HEK293 (cell line): Measurements from ENCODE around the gene AREG.

ENCODE experiments used
- ELK4 ChIP-seq: IDR thresholded peaks from 2 replicates; pipeline ENCODE4 v1.6.1; 2011; ENCODE audit warnings: mild to moderate bottlenecking, low read depth, low read length, borderline replicate concordance
- KLF1 ChIP-seq: fragments of 450-650 bp; formaldehyde crosslinking; IDR thresholded peaks from 2 replicates; pipeline ENCODE4 v1.5.1; 2016; ENCODE audit warnings: missing biosample characterization, missing genetic modification characterization
- PRDM6 ChIP-seq: fragments of 450-650 bp; formaldehyde crosslinking; IDR thresholded peaks from 2 replicates; pipeline ENCODE4 v1.5.1; 2017; ENCODE audit warnings: missing biosample characterization, missing genetic modification characterization
- ZBTB11 ChIP-seq: fragments of 450-650 bp; formaldehyde crosslinking; conservative IDR thresholded peaks from 2 replicates; pipeline ENCODE4 v1.5.1; 2016; ENCODE audit warnings: low read depth, missing biosample characterization, missing genetic modification characterization
- ZBTB17 ChIP-seq: fragments of 450-650 bp; formaldehyde crosslinking; IDR thresholded peaks from 2 replicates; pipeline ENCODE4 v1.5.1; 2016; ENCODE audit warnings: missing biosample characterization, missing genetic modification characterization
- ZBTB7A ChIP-seq: fragments of 450-650 bp; formaldehyde crosslinking; IDR thresholded peaks from 2 replicates; pipeline ENCODE4 v1.5.1; 2016; ENCODE audit warnings: low read depth, missing biosample characterization, missing genetic modification characterization
- ZFP3 ChIP-seq: fragments of 450-650 bp; formaldehyde crosslinking; IDR thresholded peaks from 2 replicates; pipeline ENCODE4 v1.5.1; 2016; ENCODE audit warnings: low read depth, missing biosample characterization, missing genetic modification characterization
- ZIC2 ChIP-seq: fragments of 450-650 bp; formaldehyde crosslinking; IDR thresholded peaks from 2 replicates; pipeline ENCODE4 v1.5.1; 2016; ENCODE audit warnings: missing biosample characterization, missing genetic modification characterization
- ZNF133 ChIP-seq: fragments of 450-650 bp; formaldehyde crosslinking; IDR thresholded peaks from 2 replicates; pipeline ENCODE4 v1.5.1; 2016; ENCODE audit warnings: missing biosample characterization, missing genetic modification characterization
- ZNF2 ChIP-seq: fragments of 450-650 bp; formaldehyde crosslinking; IDR thresholded peaks from 2 replicates; pipeline ENCODE4 v1.5.1; 2016; ENCODE audit warnings: missing biosample characterization, missing genetic modification characterization
- ZNF214 ChIP-seq: fragments of 450-650 bp; formaldehyde crosslinking; IDR thresholded peaks from 2 replicates; pipeline ENCODE4 v1.5.1; 2017; ENCODE audit warnings: missing biosample characterization, mild to moderate bottlenecking, missing genetic modification characterization, borderline replicate concordance
- ZNF23 ChIP-seq: fragments of 450-650 bp; formaldehyde crosslinking; IDR thresholded peaks from 2 replicates; pipeline ENCODE4 v1.5.1; 2016; ENCODE audit warnings: missing biosample characterization, missing genetic modification characterization, borderline replicate concordance
- ZNF324 ChIP-seq: fragments of 450-650 bp; formaldehyde crosslinking; IDR thresholded peaks from 2 replicates; pipeline ENCODE4 v1.5.1; 2016; ENCODE audit warnings: missing biosample characterization, missing genetic modification characterization
- ZNF335 ChIP-seq: fragments of 450-650 bp; formaldehyde crosslinking; conservative IDR thresholded peaks from 2 replicates; pipeline ENCODE4 v1.5.1; 2016; ENCODE audit warnings: missing biosample characterization, missing genetic modification characterization
- ZNF341 ChIP-seq: fragments of 450-650 bp; formaldehyde crosslinking; IDR thresholded peaks from 2 replicates; pipeline ENCODE4; 2016; ENCODE audit warnings: low read depth, missing biosample characterization, missing genetic modification characterization
- ZNF416 ChIP-seq: fragments of 450-650 bp; formaldehyde crosslinking; IDR thresholded peaks from 2 replicates; pipeline ENCODE4 v1.5.1; 2016; ENCODE audit warnings: missing biosample characterization, missing genetic modification characterization
- ZNF510 ChIP-seq: fragments of 450-650 bp; formaldehyde crosslinking; IDR thresholded peaks from 2 replicates; pipeline ENCODE4 v1.5.1; 2018; ENCODE audit warnings: mild to moderate bottlenecking, missing genetic modification characterization, missing biosample characterization; ENCODE audit not compliant: insufficient replicate concordance
- ZNF521 ChIP-seq: fragments of 450-650 bp; formaldehyde crosslinking; IDR thresholded peaks from 2 replicates; pipeline ENCODE4 v1.5.1; 2017; ENCODE audit warnings: missing biosample characterization, mild to moderate bottlenecking, missing genetic modification characterization
- ZNF558 ChIP-seq: fragments of 450-650 bp; formaldehyde crosslinking; IDR thresholded peaks from 2 replicates; pipeline ENCODE4 v1.5.1; 2016; ENCODE audit warnings: missing biosample characterization, missing genetic modification characterization
- ZNF560 ChIP-seq: fragments of 450-650 bp; formaldehyde crosslinking; IDR thresholded peaks from 2 replicates; pipeline ENCODE4 v1.5.1; 2017; ENCODE audit warnings: missing biosample characterization, missing genetic modification characterization, borderline replicate concordance
- ZNF707 ChIP-seq: fragments of 450-650 bp; formaldehyde crosslinking; IDR thresholded peaks from 2 replicates; pipeline ENCODE4 v1.5.1; 2016; ENCODE audit warnings: missing biosample characterization, missing genetic modification characterization
- ZNF785 ChIP-seq: fragments of 450-650 bp; formaldehyde crosslinking; IDR thresholded peaks from 2 replicates; pipeline ENCODE4 v1.5.1; 2016; ENCODE audit warnings: missing biosample characterization, missing genetic modification characterization
- ZNF830 ChIP-seq: fragments of 450-650 bp; IDR thresholded peaks from 2 replicates; pipeline ENCODE4 v1.5.0; 2018; ENCODE audit warnings: missing biosample characterization, missing genetic modification characterization, low read depth, mild to moderate bottlenecking, moderate library complexity
- ZSCAN5A ChIP-seq: fragments of 450-650 bp; formaldehyde crosslinking; IDR thresholded peaks from 2 replicates; pipeline ENCODE4 v1.5.1; 2016; ENCODE audit warnings: missing biosample characterization, missing genetic modification characterization
- TF ChIP-seq, protein P1 (sequence below): fragments of 450-650 bp; formaldehyde crosslinking; IDR thresholded peaks from 2 replicates; pipeline ENCODE4 v1.5.1; 2016; ENCODE audit warnings: missing biosample characterization, missing genetic modification characterization
- TF ChIP-seq, protein P2 (sequence below): fragments of 450-650 bp; formaldehyde crosslinking; IDR thresholded peaks from 2 replicates; pipeline ENCODE4 v1.5.1; 2016; ENCODE audit warnings: missing biosample characterization, missing genetic modification characterization
- TF ChIP-seq, protein P3 (sequence below): fragments of 450-650 bp; formaldehyde crosslinking; IDR thresholded peaks from 2 replicates; pipeline ENCODE4; 2016; ENCODE audit warnings: missing biosample characterization, missing genetic modification characterization

Gene AREG

DNA sequence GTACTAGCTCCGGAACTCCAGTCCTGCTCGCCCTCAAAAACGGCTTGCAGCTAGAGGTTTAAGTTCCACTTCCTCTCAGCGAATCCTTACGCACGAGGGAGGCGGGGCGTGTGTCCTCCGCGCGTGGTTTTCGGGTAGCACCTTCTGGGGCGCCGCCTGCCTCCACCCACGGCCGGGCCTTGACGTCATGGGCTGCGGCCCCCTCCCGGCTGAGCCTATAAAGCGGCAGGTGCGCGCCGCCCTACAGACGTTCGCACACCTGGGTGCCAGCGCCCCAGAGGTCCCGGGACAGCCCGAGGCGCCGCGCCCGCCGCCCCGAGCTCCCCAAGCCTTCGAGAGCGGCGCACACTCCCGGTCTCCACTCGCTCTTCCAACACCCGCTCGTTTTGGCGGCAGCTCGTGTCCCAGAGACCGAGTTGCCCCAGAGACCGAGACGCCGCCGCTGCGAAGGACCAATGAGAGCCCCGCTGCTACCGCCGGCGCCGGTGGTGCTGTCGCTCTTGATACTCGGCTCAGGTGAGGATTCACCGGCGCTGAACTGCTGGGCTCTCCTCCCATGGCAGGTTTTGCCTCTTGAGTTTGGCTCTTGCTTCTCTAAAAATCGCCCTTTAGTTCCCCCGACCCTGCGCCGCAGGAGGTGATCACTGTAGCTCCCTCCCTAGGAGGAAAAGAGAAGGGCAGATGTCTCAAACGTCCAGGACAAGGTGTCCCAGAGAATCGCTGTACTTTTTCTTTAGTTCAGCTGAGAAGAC lies at the start of gene AREG (continued):
- TF ChIP-seq ZNF324 (tag by site-specific recombination) (no peak), ZBTB17 (0 out of 2 replicates have a peak, but pooled peaks have one; percentile 36), ZSCAN5A (tag by site-specific recombination) (no peak), ZNF830 (tag by site-specific recombination) (no peak), ELK4 (no peak), ZNF214 (tag by site-specific recombination) (no peak), ZFP3 (tag by site-specific recombination) (no peak), ZIC2 (peak; percentile 80), ZNF521 (tag by site-specific recombination) (no peak), ZNF510 (tag by site-specific recombination) (no peak), KLF1 (tag by site-specific recombination) (peak; percentile 58), ZBTB11 (tag by site-specific recombination) (0 out of 2 replicates have a peak, but pooled peaks have one; percentile 14), ZNF707 (no peak), ZNF785 (tag by site-specific recombination) (no peak), ZNF416 (tag by site-specific recombination) (no peak), ZNF23 (no peak), ZNF335 (peak; percentile 88), ZNF341 (tag by site-specific recombination) (peak; percentile 90), PRDM6 (tag by site-specific recombination) (no peak), ZBTB7A (no peak), ZNF560 (tag by site-specific recombination) (0 out of 2 replicates have a peak, but pooled peaks have one; percentile 22), ZNF558 (tag by site-specific recombination) (no peak), ZNF2 (tag by site-specific recombination) (no peak), ZNF133 (no peak)
- TF ChIP-seq, protein P1, sequence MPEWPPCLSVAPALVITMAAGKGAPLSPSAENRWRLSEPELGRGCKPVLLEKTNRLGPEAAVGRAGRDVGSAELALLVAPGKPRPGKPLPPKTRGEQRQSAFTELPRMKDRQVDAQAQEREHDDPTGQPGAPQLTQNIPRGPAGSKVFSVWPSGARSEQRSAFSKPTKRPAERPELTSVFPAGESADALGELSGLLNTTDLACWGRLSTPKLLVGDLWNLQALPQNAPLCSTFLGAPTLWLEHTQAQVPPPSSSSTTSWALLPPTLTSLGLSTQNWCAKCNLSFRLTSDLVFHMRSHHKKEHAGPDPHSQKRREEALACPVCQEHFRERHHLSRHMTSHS: no peak
- TF ChIP-seq, protein P2, sequence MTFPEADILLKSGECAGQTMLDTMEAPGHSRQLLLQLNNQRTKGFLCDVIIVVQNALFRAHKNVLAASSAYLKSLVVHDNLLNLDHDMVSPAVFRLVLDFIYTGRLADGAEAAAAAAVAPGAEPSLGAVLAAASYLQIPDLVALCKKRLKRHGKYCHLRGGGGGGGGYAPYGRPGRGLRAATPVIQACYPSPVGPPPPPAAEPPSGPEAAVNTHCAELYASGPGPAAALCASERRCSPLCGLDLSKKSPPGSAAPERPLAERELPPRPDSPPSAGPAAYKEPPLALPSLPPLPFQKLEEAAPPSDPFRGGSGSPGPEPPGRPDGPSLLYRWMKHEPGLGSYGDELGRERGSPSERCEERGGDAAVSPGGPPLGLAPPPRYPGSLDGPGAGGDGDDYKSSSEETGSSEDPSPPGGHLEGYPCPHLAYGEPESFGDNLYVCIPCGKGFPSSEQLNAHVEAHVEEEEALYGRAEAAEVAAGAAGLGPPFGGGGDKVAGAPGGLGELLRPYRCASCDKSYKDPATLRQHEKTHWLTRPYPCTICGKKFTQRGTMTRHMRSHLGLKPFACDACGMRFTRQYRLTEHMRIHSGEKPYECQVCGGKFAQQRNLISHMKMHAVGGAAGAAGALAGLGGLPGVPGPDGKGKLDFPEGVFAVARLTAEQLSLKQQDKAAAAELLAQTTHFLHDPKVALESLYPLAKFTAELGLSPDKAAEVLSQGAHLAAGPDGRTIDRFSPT (tag by site-specific recombination): peak; percentile 57
- TF ChIP-seq, protein P3, sequence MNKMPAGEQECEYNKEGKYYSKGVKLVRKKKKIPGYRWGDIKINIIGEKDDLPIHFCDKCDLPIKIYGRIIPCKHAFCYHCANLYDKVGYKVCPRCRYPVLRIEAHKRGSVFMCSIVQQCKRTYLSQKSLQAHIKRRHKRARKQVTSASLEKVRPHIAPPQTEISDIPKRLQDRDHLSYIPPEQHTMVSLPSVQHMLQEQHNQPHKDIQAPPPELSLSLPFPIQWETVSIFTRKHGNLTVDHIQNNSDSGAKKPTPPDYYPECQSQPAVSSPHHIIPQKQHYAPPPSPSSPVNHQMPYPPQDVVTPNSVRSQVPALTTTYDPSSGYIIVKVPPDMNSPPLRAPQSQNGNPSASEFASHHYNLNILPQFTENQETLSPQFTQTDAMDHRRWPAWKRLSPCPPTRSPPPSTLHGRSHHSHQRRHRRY (tag by site-specific recombination): no peak
